K562 (cell line): ENCODE measurements around the gene SFXN3. TPM values are rescaled to one million over a fixed set of nuclear protein-coding genes. Genes with fewer than 3 reads are reported as not detected.

Experiments used
- ATAC-seq: fragments of 200-7000 bp; cut with Tn5 transposase; 3 replicates; pipeline ENCODE4 v1.9.1; 2020; ENCODE audit warnings: moderate library complexity
- Bru-seq: library from RNA; stranded (reverse); fragments of 400-500 nt; gene quantifications from one replicate; lab custom pipeline; 2021; lab: Mats Ljungman, UMichigan
- BruChase-seq, 2 experiments: library from RNA; stranded (reverse); fragments of 400-500 nt; gene quantifications; one replicate each; lab custom pipeline; 2021; lab: Mats Ljungman, UMichigan
- BruUV-seq: library from RNA; stranded (reverse); fragments of 400-500 nt; replicated peaks from 2 replicates; lab custom pipeline; 2021; lab: Mats Ljungman, UMichigan
- CTCF ChIA-PET: fragments of 300-600 bp; formaldehyde crosslinking; extraction: SDS; loops from one replicate; lab custom pipeline; 2021; ENCODE audit warnings: low intra/inter-chr PET ratio; lab: Yijun Ruan, JAX
- POLR2A ChIA-PET: fragments of 300-600, 350-650 bp; sonication (Branson Sonifier 250); formaldehyde crosslinking; extraction: SDS; loops from one replicate; lab custom pipeline; 2021; ENCODE audit warnings: antibody characterized with exemption, inconsistent platforms; lab: Yijun Ruan, JAX
- DNase-seq, 4 experiments: peaks; one replicate each; pipeline versions ENCODE4 v3.0.0 to v3.0.0-alpha.2; 2011 to 2018; ENCODE audit warnings: low spot score in 3 of 4, mixed read lengths in 3 of 4; ENCODE audit errors: extremely low read depth in 1 of 4
- FAIRE-seq: peaks from 2 replicates; lab custom pipeline; 2011; peaks lifted over from hg19 to GRCh38; lab: Jason Lieb, UNC
- H2AFZ ChIP-seq: 2 replicates; pipeline ENCODE4 v1.6.0; 2011; ENCODE audit warnings: low read depth, low read length, control low read depth, inconsistent platforms
- H3K27ac ChIP-seq: fragments of 200-600 bp; 3 replicates; pipeline ENCODE4 v1.8.0; 2011; ENCODE audit warnings: low read depth, mild to moderate bottlenecking, control low read depth, inconsistent platforms, low read length, moderate library complexity, mixed read lengths; ENCODE audit errors: extremely low read depth
- H3K27me3 ChIP-seq, 2 experiments: fragments of 300-600 bp in 1 of 2; 2 replicates in 1 of 2; 3 replicates in 1 of 2; pipeline versions ENCODE4 v1.6.0 to v1.8.0; 2011; ENCODE audit warnings: inconsistent platforms in 2 of 2, low read length in 2 of 2, mild to moderate bottlenecking in 1 of 2, mixed read lengths in 1 of 2, moderate library complexity in 1 of 2; ENCODE audit not compliant: control insufficient read depth in 2 of 2, insufficient read depth in 2 of 2
- H3K36me3 ChIP-seq: fragments of 300-600 bp; 3 replicates; pipeline ENCODE4 v1.8.0; 2011; ENCODE audit warnings: mild to moderate bottlenecking, low read length, inconsistent platforms; ENCODE audit not compliant: control insufficient read depth, insufficient read depth
- H3K4me1 ChIP-seq, 2 experiments: fragments of 200-600 bp in 1 of 2; replicated peaks in 1 of 2; 2 replicates in 1 of 2; 3 replicates in 1 of 2; pipeline versions ENCODE4 v1.5.1 to v1.8.0; 2011; ENCODE audit warnings: inconsistent platforms in 2 of 2, low read length in 2 of 2, mild to moderate bottlenecking in 1 of 2, mixed read lengths in 1 of 2, moderate library complexity in 1 of 2; ENCODE audit not compliant: control insufficient read depth in 2 of 2, insufficient read depth in 2 of 2
- H3K4me2 ChIP-seq: 2 replicates; pipeline ENCODE4 v1.6.1; 2011; ENCODE audit warnings: low read length, control low read depth, inconsistent platforms, mixed read lengths; ENCODE audit not compliant: insufficient read depth
- H3K4me3 ChIP-seq: fragments of 200-600 bp; sonication (generic), shearing (Covaris generic); 2 replicates; pipeline ENCODE4 v1.5.1; 2016; ENCODE audit warnings: control low read depth, inconsistent platforms
- H3K79me2 ChIP-seq: fragments of 200-600 bp; 3 replicates; pipeline ENCODE4 v1.8.0; 2011; ENCODE audit warnings: low read length, inconsistent platforms; ENCODE audit not compliant: control insufficient read depth, insufficient read depth
- H3K9ac ChIP-seq, 2 experiments: 2 replicates each; pipeline versions ENCODE4 v1.6.0 to v1.6.1; 2011; ENCODE audit warnings: low read depth in 2 of 2, low read length in 2 of 2, control low read depth in 1 of 2, inconsistent platforms in 1 of 2, mild to moderate bottlenecking in 1 of 2, mixed read lengths in 1 of 2; ENCODE audit not compliant: insufficient read depth in 1 of 2
- H3K9me1 ChIP-seq: one replicate; pipeline ENCODE4 v1.6.0; 2011; ENCODE audit warnings: inconsistent platforms, mild to moderate bottlenecking, low read length, moderate library complexity; ENCODE audit not compliant: control insufficient read depth, insufficient read depth
- H3K9me3 ChIP-seq: replicated peaks from 2 replicates; pipeline ENCODE4 v1.5.1; 2011; ENCODE audit warnings: low read depth, low read length, inconsistent platforms; ENCODE audit not compliant: control insufficient read depth, insufficient read depth
- H4K20me1 ChIP-seq: replicated peaks from 2 replicates; pipeline ENCODE4 v1.6.1; 2011; ENCODE audit warnings: low read length, inconsistent platforms, mixed read lengths; ENCODE audit not compliant: control insufficient read depth, insufficient read depth
- ATF7 ChIP-seq: fragments of 450-650 bp; IDR thresholded peaks from 2 replicates; pipeline ENCODE4 v1.7.1; 2014; ENCODE audit warnings: mild to moderate bottlenecking, moderate library complexity
- BCOR ChIP-seq: fragments of 450-650 bp; IDR thresholded peaks from 2 replicates; pipeline ENCODE4 v1.6.1; 2016
- CXXC5 ChIP-seq: fragments of 250-450 bp; sonication (Bioruptor Pico); IDR thresholded peaks from 2 replicates; pipeline ENCODE4 v1.8.0; 2022; ENCODE audit warnings: inconsistent platforms, mild to moderate bottlenecking, moderate library complexity
- POLR3G ChIP-seq: IDR thresholded peaks from 2 replicates; pipeline ENCODE4 v1.6.1; 2011; ENCODE audit not compliant: insufficient read length, insufficient replicate concordance; ENCODE audit errors: extremely low read depth
- PTRF ChIP-seq: fragments of 450-650 bp; IDR thresholded peaks from 2 replicates; pipeline ENCODE4 v1.6.1; 2016; ENCODE audit warnings: mild to moderate bottlenecking, missing genetic modification characterization, missing compliant biosample characterization
- WGBS: fragments of 100-300 bp; shearing (Covaris generic); methylation state at CpG from one replicate; pipeline ENCODE4 v1.1.6; 2016; ENCODE audit warnings: low coverage, mixed read lengths; ENCODE audit not compliant: insufficient coverage; ENCODE audit errors: missing lambda C conversion rate; 5-methylcytosine and 5-hydroxymethylcytosine counted together
- in situ Hi-C: fragments of 300-500 bp; cut with MboI; formaldehyde crosslinking; loops from 4 replicates; pipeline ENCODE4 v1.15.0; 2018; ENCODE audit warnings: inconsistent platforms, mixed read lengths
- intact Hi-C: fragments of 100-400 bp; cut with micrococcal nuclease; formaldehyde crosslinking; loops from 2 replicates; pipeline ENCODE4 v1.14.2; 2022
- long read RNA-seq, 3 experiments: library from polyadenylated mRNA in 2 of 3; library from RNA in 1 of 3; unstranded in 2 of 3; stranded (forward) in 1 of 3; transcript quantifications; one replicate each; pipeline ENCODE4 v2.0.0, GENCODE V29; 2019 to 2022
- polyA minus RNA-seq, 3 experiments: library from RNA; depleted of rRNA, polyadenylated mRNA; stranded (reverse); fragments of >200 nt; gene quantifications; 2 replicates each; pipeline ENCODE4 v1.2.3, GENCODE V29; 2011
- polyA plus RNA-seq, 8 experiments: library from polyadenylated mRNA; depleted of rRNA in 4 of 8; stranded (reverse) in 5 of 8; unstranded in 3 of 8; fragments of >200 nt; fragmentation: Nextera tagmentation in 2 of 8; fragmentation: Illumina TruSeq in 1 of 8; extraction: Ambion mirVana in 2 of 8; extraction: Trizol in 1 of 8; gene quantifications; 2 replicates each; pipeline versions ENCODE4 v1.2.1 to v1.2.3, GENCODE V29; 2011 to 2014; ENCODE audit warnings: inconsistent platforms in 1 of 8, missing spikeins in 1 of 8
- total RNA-seq, 7 experiments: library from RNA; depleted of rRNA in 6 of 7; stranded (reverse); fragments of >200 nt in 6 of 7; fragmentation: Illumina TruSeq in 2 of 7; extraction: Trizol in 2 of 7; gene quantifications; 2 replicates each; pipeline versions ENCODE4 v1.2.1 to v1.2.3, GENCODE V29; 2011 to 2021; ENCODE audit warnings: low replicate concordance in 1 of 7
- TF ChIP-seq, protein P1 (sequence below): fragments of 450-650 bp; IDR thresholded peaks from 2 replicates; pipeline ENCODE4 v1.6.1; 2018; ENCODE audit not compliant: partially characterized antibody
- TF ChIP-seq, protein P2 (sequence below), 2 experiments: IDR thresholded peaks in 1 of 2; conservative IDR thresholded peaks in 1 of 2; 2 replicates each; pipeline ENCODE4 v1.6.1; 2016; ENCODE audit warnings: low read depth in 2 of 2, mild to moderate bottlenecking in 1 of 2, missing compliant biosample characterization in 1 of 2, missing genetic modification characterization in 1 of 2, moderate library complexity in 1 of 2

The SFXN3 gene, protein sequence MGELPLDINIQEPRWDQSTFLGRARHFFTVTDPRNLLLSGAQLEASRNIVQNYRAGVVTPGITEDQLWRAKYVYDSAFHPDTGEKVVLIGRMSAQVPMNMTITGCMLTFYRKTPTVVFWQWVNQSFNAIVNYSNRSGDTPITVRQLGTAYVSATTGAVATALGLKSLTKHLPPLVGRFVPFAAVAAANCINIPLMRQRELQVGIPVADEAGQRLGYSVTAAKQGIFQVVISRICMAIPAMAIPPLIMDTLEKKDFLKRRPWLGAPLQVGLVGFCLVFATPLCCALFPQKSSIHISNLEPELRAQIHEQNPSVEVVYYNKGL
- total RNA-seq (2011; cell fraction: chromatin; rRNA removed; ENCODE audit: low replicate concordance) = 6.0 and 9.2 TPM in 2 replicates
- 3.8 and 5.2 TPM in 2 replicates for total RNA-seq (2011; cell fraction: nucleolus; rRNA removed)
- total RNA-seq (2011; cell fraction: nucleoplasm; rRNA removed) = 3.7 and 5.1 TPM in 2 replicates
- total RNA-seq (2014; rRNA removed) (1.00 and 2.2 TPM in 2 replicates), total RNA-seq (2014; rRNA removed; fragmentation: Illumina TruSeq; extraction: Trizol) (0.64 and 0.69 TPM in 2 replicates), total RNA-seq (2015; rRNA removed; fragmentation: Illumina TruSeq; extraction: Trizol) (0.58 and 0.68 TPM in 2 replicates), total RNA-seq (2021) (1.4 and 1.8 TPM in 2 replicates), polyA plus RNA-seq (2011; rRNA removed) (4.6 and 8.1 TPM in 2 replicates), polyA plus RNA-seq (2014; fragmentation: Illumina TruSeq; extraction: Trizol) (1.5 and 1.6 TPM in 2 replicates), polyA plus RNA-seq (2014; fragmentation: Nextera tagmentation; extraction: Ambion mirVana) (under 1 TPM; 0.24 to 0.31 TPM), polyA plus RNA-seq (2014; rRNA removed) (0.86 and 0.96 TPM in 2 replicates), polyA minus RNA-seq (2011; rRNA and poly(A)+ RNA removed) (5.0 and 5.6 TPM in 2 replicates), Bru-seq, nascent RNA (percentile 27 among the genes with signal in this experiment), BruChase-seq, experiment 1, labeled RNA remaining after a 2-hour chase (percentile 23 among the genes with signal in this experiment), BruChase-seq, experiment 2, labeled RNA remaining after a 6-hour chase (percentile 28 among the genes with signal in this experiment)
- 5.6 and 7.0 TPM in 2 replicates for polyA plus RNA-seq (2011; cell fraction: cytosol; rRNA removed)
- 15.8 and 21.0 TPM in 2 replicates for polyA plus RNA-seq (2011; cell fraction: nucleus; rRNA removed)
- polyA plus RNA-seq (2012) = 1.6 and 3.3 TPM in 2 replicates
- polyA minus RNA-seq (2011; cell fraction: cytosol; rRNA and poly(A)+ RNA removed) = 2.5 and 5.0 TPM in 2 replicates
- 3.4 and 5.2 TPM in 2 replicates for polyA minus RNA-seq (2011; cell fraction: nucleus; rRNA and poly(A)+ RNA removed)
- long read RNA-seq, experiment 1 = 0 reads
- long read RNA-seq, experiment 2, partial matches to known transcripts = 0 of 2 reads
- long read RNA-seq, experiment 2, other reads (novel, unspliced or antisense) = 2 of 2 reads
- long read RNA-seq, experiment 3 = 0 reads

DNA sequence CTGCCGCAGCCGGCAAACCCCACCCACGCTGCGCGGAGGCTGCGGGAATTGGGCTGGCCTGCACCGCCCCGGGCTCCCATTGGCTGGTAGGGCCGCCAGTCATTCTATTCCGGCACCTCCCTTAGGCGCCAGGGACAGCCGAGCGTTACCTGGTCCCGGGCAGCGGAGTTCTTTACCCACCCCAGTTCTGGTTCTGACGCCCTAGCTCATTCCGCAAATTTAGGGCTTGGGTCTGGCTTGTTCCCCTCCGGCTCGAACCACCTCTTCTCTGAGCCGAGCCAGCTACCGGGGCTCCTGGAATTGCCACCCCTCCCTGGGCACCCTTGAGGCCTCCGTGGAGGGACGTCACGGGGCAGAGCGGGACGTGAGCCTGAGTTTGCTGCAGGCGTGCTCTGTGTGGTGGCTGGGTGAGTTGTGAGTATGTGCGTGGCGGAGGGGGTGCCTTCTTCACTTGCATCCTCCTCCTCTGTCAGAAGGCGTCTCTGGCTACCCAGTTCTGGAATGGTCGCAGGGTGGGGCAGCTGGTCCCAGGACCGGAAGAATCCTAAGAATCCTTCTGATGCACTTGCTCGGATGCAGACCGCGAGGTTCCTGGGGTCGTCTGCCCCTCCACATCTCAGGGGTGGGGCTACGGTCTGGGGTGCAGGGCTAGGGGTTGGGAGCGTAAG lies at the start of gene SFXN3, which contains the start of gene PDZD7:
TSS of gene SFXN3 (plus strand) at position 107 of the 668 bp plus-strand sequence. CDS start 3,461 bp downstream, outside the sequence.
TSS of gene PDZD7 (minus strand) at position 2 of the 668 bp plus-strand sequence. CDS start 910 bp downstream, outside the sequence.
- H2AFZ ChIP-seq = peak within 1 kb of the TSS; percentile 88
- TF ChIP-seq POLR3G = no peak
- no peak for TF ChIP-seq PTRF
- peak; percentile 19; the same call in 1 of the 2 replicates for TF ChIP-seq ATF7
- TF ChIP-seq, protein P1, sequence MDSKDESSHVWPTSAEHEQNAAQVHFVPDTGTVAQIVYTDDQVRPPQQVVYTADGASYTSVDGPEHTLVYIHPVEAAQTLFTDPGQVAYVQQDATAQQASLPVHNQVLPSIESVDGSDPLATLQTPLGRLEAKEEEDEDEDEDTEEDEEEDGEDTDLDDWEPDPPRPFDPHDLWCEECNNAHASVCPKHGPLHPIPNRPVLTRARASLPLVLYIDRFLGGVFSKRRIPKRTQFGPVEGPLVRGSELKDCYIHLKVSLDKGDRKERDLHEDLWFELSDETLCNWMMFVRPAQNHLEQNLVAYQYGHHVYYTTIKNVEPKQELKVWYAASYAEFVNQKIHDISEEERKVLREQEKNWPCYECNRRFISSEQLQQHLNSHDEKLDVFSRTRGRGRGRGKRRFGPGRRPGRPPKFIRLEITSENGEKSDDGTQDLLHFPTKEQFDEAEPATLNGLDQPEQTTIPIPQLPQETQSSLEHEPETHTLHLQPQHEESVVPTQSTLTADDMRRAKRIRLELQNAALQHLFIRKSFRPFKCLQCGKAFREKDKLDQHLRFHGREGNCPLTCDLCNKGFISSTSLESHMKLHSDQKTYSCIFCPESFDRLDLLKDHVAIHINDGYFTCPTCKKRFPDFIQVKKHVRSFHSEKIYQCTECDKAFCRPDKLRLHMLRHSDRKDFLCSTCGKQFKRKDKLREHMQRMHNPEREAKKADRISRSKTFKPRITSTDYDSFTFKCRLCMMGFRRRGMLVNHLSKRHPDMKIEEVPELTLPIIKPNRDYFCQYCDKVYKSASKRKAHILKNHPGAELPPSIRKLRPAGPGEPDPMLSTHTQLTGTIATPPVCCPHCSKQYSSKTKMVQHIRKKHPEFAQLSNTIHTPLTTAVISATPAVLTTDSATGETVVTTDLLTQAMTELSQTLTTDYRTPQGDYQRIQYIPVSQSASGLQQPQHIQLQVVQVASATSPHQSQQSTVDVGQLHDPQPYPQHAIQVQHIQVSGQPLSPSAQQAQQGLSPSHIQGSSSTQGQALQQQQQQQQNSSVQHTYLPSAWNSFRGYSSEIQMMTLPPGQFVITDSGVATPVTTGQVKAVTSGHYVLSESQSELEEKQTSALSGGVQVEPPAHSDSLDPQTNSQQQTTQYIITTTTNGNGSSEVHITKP = peak; percentile 39
- TF ChIP-seq, protein P2, sequence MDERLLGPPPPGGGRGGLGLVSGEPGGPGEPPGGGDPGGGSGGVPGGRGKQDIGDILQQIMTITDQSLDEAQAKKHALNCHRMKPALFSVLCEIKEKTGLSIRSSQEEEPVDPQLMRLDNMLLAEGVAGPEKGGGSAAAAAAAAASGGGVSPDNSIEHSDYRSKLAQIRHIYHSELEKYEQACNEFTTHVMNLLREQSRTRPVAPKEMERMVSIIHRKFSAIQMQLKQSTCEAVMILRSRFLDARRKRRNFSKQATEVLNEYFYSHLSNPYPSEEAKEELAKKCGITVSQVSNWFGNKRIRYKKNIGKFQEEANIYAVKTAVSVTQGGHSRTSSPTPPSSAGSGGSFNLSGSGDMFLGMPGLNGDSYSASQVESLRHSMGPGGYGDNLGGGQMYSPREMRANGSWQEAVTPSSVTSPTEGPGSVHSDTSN (CRISPR knock-in tag; IDR thresholded peaks at IDR 0.05; ENCODE audit: low read depth) = peak; percentile 92
- TF ChIP-seq, protein P2 (tag; conservative IDR thresholded peaks at IDR 0.05; ENCODE audit: low read depth) = peak; percentile 96
- peak; percentile 56 for TF ChIP-seq CXXC5 (CRISPR knock-in tag)
- TF ChIP-seq BCOR = no peak

More for the DNA sequence above, at the start of gene SFXN3, which contains the start of gene PDZD7:
- FAIRE-seq = peak; percentile 32
- Histone ChIP-seq H3K4me3 (peak within 1 kb of the TSS; percentile 21), H4K20me1 (no peaks in the 10 kb centered on the region), H3K4me1 (peaks cover 12 to 45% of the 10 kb centered on the region in 2 experiments), H3K4me2 (peak within 1 kb of the TSS; percentile 66), H3K9ac (peak within 1 kb of the TSS; percentile 2 to 73; a peak in 3 of 4 replicates), H3K36me3 (no peaks in the 10 kb centered on the region), H3K79me2 (no peaks in the 10 kb centered on the region), H3K9me1 (no peaks in the 10 kb centered on the region), H3K27me3 (peaks cover 2 to 4% of the 10 kb centered on the region in 2 experiments; a peak in 4 of 5 replicates), H3K27ac (no peak within 1 kb of the TSS), H3K9me3 (no peaks in the 10 kb centered on the region)
- intact Hi-C loops = loop anchor here (5.0 to 10.0 kb wide), 2 partner anchors 36 to 414 kb away; no protein-coding TSS in a partner anchor
- peak; percentile 98 for ATAC-seq
- CTCF ChIA-PET = no interaction called here
- in situ Hi-C loops = no loop called here
- peak; percentile 88 to 97 (median 96) for DNase-seq
- POLR2A ChIA-PET = interaction anchor here (0.6 to 1.7 kb wide), 4 partner anchors 10 to 26 kb away, joined by 3 to 6 read pairs (median 4); no protein-coding TSS in a partner anchor
- WGBS = 8% methylated on average over 24 of the region's 38 CpGs
- BruUV-seq = no TSS peak
